Medulla oblongata (tissue), 1 donor: Measurements from ENCODE around the gene CEND1.

Source experiments
- DNase-seq: peaks from one replicate; pipeline ENCODE4 v3.0.0-alpha.2; 2015; ENCODE audit errors: extremely low spot score

The CEND1 gene

GRCh38 chr11:811446-812245 is 21.8 kb upstream of the CEND1 start:
- no peak for DNase-seq

GRCh38 chr11:810040-810567 is 20.2 kb upstream of the CEND1 start:
- no peak for DNase-seq

- DNase-seq = peak; percentile 98
Observed at GRCh38 chr11:809287-810039, 19.6 kb upstream of the CEND1 start, which contains the start of gene RPLP2. RPLP2 (plus strand) TSS chr11:809967; CDS start chr11:810235, 268 bp downstream.

GRCh38 chr11:808427-809286 is 18.8 kb upstream of the CEND1 start:
- no peak for DNase-seq

DNA sequence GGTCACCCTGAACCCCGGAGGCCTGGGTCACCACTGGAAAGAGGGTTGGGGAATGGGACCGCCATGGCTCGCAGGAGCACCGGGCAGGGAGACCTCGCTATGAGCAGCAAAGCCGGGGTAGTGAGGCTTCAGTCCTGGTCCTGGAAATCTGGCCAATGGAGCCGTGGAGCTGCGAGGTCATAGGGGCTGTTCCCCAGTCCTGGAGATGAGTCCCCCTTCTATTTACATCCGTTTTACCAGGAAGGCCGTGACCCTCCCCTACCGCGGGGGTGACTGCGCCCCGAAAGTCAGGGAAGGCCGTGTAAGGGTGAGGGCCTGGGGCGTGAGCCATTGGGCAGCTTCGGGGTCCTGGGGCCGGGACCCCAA is 14.7 kb upstream of the CEND1 start:
- no peak for DNase-seq

DNA sequence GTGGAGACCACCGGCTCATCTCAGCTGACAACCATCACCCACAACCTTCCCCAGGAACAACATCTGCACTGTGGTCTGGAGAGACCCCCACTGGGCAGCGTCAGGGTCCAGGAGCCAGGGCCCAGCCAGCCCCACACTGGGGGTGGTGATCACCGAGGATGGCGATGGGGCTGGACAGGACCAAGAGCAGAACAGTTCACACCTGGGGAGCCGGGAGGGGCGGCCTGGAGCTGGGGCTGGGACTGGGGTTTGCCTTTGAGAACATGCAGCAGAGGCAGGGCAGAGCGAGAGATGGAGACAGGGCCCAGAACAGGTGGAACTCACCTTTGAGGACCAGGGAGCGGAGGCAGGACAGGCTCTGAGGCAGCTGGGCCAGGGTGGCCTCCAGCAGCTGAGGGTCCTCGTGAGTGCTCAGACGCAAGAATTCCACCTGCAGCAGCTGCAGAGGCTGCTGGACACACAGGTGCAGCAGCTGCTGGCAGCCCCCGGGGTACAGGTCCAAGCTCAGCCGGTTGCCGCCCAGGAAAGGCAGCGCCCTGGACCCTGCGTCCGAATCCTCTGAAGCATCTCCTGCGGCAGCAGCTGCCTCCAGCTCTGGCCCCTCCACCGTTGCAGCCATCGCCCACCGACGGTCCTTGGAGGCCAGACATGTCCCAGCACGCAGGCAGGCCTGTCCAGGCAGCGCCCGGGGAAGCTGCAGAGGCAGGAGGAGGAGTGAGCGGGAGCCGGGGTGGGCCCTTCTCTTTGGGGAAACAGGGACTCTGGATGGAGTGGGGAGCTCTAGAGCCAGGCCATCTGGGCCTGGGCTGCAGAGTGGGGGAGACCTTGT is 14.1 kb upstream of the CEND1 start:
- DNase-seq = no peak

DNA sequence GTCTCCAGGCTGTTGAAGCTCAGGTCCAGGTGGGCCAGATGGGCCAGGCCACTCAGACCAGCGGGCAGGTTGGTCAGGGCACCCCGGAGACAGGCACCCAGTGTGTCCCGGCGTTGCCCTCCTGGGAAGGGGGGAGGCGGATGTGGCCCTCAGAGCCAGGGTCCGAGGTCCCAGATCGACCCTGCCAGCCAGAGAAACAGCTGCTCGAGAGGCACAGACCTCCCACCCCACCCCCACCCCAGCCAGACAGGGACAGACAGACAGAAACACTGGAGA is 13.5 kb upstream of the CEND1 start:
- DNase-seq = no peak

- no peak for DNase-seq
Observed at GRCh38 chr11:802693-803466, 13.0 kb upstream of the CEND1 start.

- no peak for DNase-seq
Observed at GRCh38 chr11:802018-802617, 12.2 kb upstream of the CEND1 start.

DNA sequence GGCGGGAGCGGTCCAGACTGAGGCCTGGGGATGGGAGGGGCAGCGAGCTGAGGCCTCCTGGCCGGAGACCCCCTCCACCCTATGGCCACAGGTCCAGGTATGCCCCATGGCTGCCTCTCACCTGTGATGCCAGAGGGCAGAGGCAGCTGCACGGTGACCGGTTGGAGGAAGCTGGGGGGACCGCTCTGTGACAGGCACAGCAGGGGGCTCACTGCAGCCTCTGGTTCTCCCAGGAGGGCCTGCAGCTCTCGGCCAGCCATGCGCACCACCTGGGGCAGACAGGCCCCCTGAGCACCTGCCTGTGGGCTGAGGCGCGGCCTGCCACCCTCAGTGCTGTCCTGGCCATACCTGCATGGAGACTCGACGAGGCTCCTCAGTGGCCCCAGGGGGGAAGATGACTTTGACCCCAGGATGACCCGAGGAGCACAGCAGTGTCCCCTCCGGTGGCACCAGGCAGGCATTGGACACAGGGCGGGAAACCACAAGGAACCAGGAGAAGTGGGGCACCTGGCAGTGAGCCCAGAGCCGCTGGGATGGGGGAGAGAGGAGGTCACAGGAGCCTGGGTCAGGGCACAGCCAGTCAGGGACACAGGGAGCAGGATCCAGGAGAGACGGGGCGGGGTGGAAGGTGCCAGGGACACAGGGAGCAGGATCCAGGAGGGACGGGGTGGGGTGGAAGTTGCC is 11.3 kb upstream of the CEND1 start:
- no peak for DNase-seq

- no peak for DNase-seq
Observed at GRCh38 chr11:800473-800872, 10.6 kb upstream of the CEND1 start.

GRCh38 chr11:799641-800316 is 9.9 kb upstream of the CEND1 start:
- no peak for DNase-seq

GRCh38 chr11:798093-798713 is 8.3 kb upstream of the CEND1 start, which contains the start of gene SLC25A22:
SLC25A22 (minus strand) TSS chr11:798281; CDS start chr11:795006, 3,275 bp downstream.
- DNase-seq = peak; percentile 79

- DNase-seq = peak; percentile 78
Observed at GRCh38 chr11:797296-798092, 7.6 kb upstream of the CEND1 start.

- no peak for DNase-seq
Observed at GRCh38 chr11:796565-797295, 6.8 kb upstream of the CEND1 start.

GRCh38 chr11:795634-796564 is 6.0 kb upstream of the CEND1 start:
- DNase-seq = peak; percentile 72
